Measurements from ENCODE around the gene NTN4.

DNA sequence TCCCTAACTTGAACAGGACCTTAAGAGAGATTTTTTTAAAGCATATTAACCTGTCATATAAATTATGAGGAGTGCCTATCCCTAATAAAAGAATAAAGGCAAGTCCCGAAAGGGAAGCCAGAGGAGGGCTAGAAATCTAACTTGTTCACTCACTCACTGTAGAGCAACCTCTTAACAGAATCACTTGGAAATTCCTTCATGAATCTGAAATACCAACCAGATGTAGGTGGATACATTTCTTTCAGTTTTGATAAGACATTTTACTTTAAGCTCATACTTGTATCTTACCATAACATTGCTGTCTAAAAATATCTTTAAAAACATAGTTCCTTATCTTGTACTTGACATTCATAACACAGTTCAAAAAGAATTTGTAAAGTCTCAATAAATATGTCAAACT lies 25.7 kb downstream of the NTN4 start:
- TF ChIP-seq CTCF (IDR thresholded peaks at IDR 0.05; ENCODE audit: low read depth, low read length, poor library complexity, severe bottlenecking) (no peak), EZH2phosphoT487 (IDR thresholded peaks at IDR 0.05; ENCODE audit: borderline replicate concordance, low read length) (no peak)

Data from DOHH2 (cell line).